ENCODE results near the gene PRKCZ. TPM values are rescaled to one million over a fixed set of nuclear protein-coding genes. Genes with fewer than 3 reads are reported as not detected.
A peak's percentile ranks its signal among the peaks of the same experiment; 100 is the strongest.

The PRKCZ gene
- total RNA-seq, 1 donor from 2014 or later = 33.4 TPM

GRCh38 chr1:2041887-2042286 lies 8.3 kb upstream of the PRKCZ start:
- H3K9me3 Mint-ChIP-seq = peaks cover 3% of the 10 kb centered on the region
- H3K27me3 Mint-ChIP-seq (ENCODE audit: insufficient read depth, low read depth) = peaks cover 16% of the 10 kb centered on the region
- Histone ChIP-seq H2AFZ (replicated peaks) (no peak overlapping the region), H3K9me3 (ENCODE audit: low read depth) (no peaks in the 10 kb centered on the region), H3K79me2 (ENCODE audit: low read depth) (no peaks in the 10 kb centered on the region), H3K27ac (no peak overlapping the region), H3K4me2 (no peak overlapping the region), H3K9ac (no peak overlapping the region), H4K20me1 (ENCODE audit: low read depth) (no peaks in the 10 kb centered on the region), H3F3A (ENCODE audit: low read depth) (no peaks in the 10 kb centered on the region), H3K36me3 (no peaks in the 10 kb centered on the region), H3K4me1 (peaks cover 12% of the 10 kb centered on the region), H3K4me3 (no peak overlapping the region), H3K27me3 (peaks cover 29% of the 10 kb centered on the region)
- DNase-seq (ENCODE audit: low spot score) = no peak
- H3K4me1 Mint-ChIP-seq = peaks cover 8% of the 10 kb centered on the region
- peak overlapping the region; percentile 41 for H3K4me3 Mint-ChIP-seq
- H3K27ac Mint-ChIP-seq = no peak overlapping the region
- no peaks in the 10 kb centered on the region for H3K36me3 Mint-ChIP-seq
- no peak for TF ChIP-seq EZH2phosphoT487 (IDR thresholded peaks at IDR 0.05)
- TF ChIP-seq EZH2 (IDR thresholded peaks at IDR 0.05) = no peak
- TF ChIP-seq CTCF (IDR thresholded peaks at IDR 0.05) = no peak

- peaks cover 41% of the 10 kb centered on the region for H3K27me3 ChIP-seq
- TF ChIP-seq EZH2phosphoT487 (IDR thresholded peaks at IDR 0.05) (no peak), CTCF (IDR thresholded peaks at IDR 0.05) (no peak), EZH2 (IDR thresholded peaks at IDR 0.05) (no peak)
- H3K4me2 ChIP-seq = no peak overlapping the region
- Mint-ChIP-seq H3K4me1 (peaks cover 8% of the 10 kb centered on the region), H3K9me3 (peaks cover 3% of the 10 kb centered on the region), H3K27me3 (ENCODE audit: insufficient read depth, low read depth) (peaks cover 20% of the 10 kb centered on the region), H3K4me3 (no peak overlapping the region), H3K36me3 (no peaks in the 10 kb centered on the region), H3K27ac (no peak overlapping the region)
- H3K4me1 ChIP-seq = peaks cover 21% of the 10 kb centered on the region
- DNase-seq (ENCODE audit: low spot score) = no peak
- H3K9ac ChIP-seq = no peak overlapping the region
- H3K36me3 ChIP-seq = no peaks in the 10 kb centered on the region
- no peak overlapping the region for H3K27ac ChIP-seq
- no peaks in the 10 kb centered on the region for H3K9me3 ChIP-seq (ENCODE audit: low read depth)
- no peak overlapping the region for H3K4me3 ChIP-seq
- H2AFZ ChIP-seq (replicated peaks) = no peak overlapping the region
- H3K79me2 ChIP-seq (ENCODE audit: low read depth) = no peaks in the 10 kb centered on the region
- no peaks in the 10 kb centered on the region for H4K20me1 ChIP-seq (ENCODE audit: low read depth)
- H3F3A ChIP-seq (ENCODE audit: low read depth) = peaks cover 4% of the 10 kb centered on the region
Observed at GRCh38 chr1:2042830-2043773, 7.1 kb upstream of the PRKCZ start.

GRCh38 chr1:2043886-2044285 lies 6.3 kb upstream of the PRKCZ start:
- H3K9ac ChIP-seq = no peak overlapping the region
- H3K79me2 ChIP-seq (ENCODE audit: low read depth) = no peaks in the 10 kb centered on the region
- no peak overlapping the region for H3K4me3 ChIP-seq
- peaks cover 21% of the 10 kb centered on the region for H3K4me1 ChIP-seq
- no peaks in the 10 kb centered on the region for H3K36me3 ChIP-seq
- no peak overlapping the region for H3K27ac ChIP-seq
- no peak for TF ChIP-seq EZH2 (IDR thresholded peaks at IDR 0.05)
- TF ChIP-seq CTCF (IDR thresholded peaks at IDR 0.05) = no peak
- TF ChIP-seq EZH2phosphoT487 (IDR thresholded peaks at IDR 0.05) = no peak
- no peak for DNase-seq (ENCODE audit: low spot score)
- Mint-ChIP-seq H3K27me3 (ENCODE audit: insufficient read depth, low read depth) (peaks cover 27% of the 10 kb centered on the region), H3K27ac (peak overlapping the region; percentile 47), H3K36me3 (no peaks in the 10 kb centered on the region), H3K4me1 (peaks cover 8% of the 10 kb centered on the region), H3K4me3 (peak overlapping the region; percentile 46), H3K9me3 (peaks cover 3% of the 10 kb centered on the region)
- H3F3A ChIP-seq (ENCODE audit: low read depth) = peaks cover 10% of the 10 kb centered on the region
- H3K4me2 ChIP-seq = no peak overlapping the region
- no peaks in the 10 kb centered on the region for H4K20me1 ChIP-seq (ENCODE audit: low read depth)
- peaks cover 49% of the 10 kb centered on the region for H3K27me3 ChIP-seq
- no peaks in the 10 kb centered on the region for H3K9me3 ChIP-seq (ENCODE audit: low read depth)
- no peak overlapping the region for H2AFZ ChIP-seq (replicated peaks)

All from neural progenitor cell (in vitro differentiated cells).